Endothelial cell of hepatic sinusoid (primary cell): Measurements from ENCODE around the gene TMOD2.

ENCODE experiments used
- in situ Hi-C: cut with HindIII; loops from 2 replicates; pipeline ENCODE4 v1.10.0; 2017; ENCODE audit warnings: low sequenced_read_pairs

Gene TMOD2

DNA sequence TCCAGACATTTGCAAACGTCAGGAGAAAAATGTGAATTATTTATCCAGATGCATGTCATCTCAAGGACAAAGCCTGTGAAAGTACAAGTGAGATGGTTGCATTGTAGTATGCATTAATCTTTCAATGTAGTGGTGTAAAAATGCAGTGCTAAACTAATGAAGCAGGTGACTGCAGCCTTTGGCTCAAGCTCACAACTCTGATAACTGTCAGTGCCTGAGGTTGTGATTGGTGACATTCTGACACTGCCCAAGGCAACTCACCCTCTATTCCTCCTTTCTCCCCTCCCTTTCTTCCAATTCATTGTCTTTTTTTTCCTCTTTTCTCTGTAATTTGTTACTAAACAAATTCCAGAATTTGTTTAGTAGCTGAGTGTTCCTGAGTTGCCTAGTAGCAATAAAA, 58.1 kb downstream of the TMOD2 start:
- in situ Hi-C loops = no loop called here

DNA sequence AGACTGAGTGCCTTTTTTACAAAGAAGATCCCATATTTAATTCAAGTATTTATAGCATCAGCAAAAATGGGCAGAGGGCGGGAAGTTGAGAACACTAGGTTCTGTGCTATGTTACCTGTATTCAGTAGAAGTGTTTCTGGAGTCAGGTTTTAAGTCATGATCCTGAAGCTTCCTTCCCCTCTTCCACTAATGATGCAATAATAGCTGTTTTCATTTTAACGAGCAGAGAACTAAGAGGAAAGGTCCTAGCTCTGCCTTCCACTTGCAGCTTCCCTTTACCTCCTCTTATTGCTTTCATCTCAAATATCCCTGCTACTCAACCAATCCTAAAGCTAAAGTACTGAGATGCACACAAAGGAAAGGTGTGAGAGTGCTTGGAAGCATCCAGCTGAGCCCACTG, 61.2 kb downstream of the TMOD2 start:
- in situ Hi-C loops = no loop called here

DNA sequence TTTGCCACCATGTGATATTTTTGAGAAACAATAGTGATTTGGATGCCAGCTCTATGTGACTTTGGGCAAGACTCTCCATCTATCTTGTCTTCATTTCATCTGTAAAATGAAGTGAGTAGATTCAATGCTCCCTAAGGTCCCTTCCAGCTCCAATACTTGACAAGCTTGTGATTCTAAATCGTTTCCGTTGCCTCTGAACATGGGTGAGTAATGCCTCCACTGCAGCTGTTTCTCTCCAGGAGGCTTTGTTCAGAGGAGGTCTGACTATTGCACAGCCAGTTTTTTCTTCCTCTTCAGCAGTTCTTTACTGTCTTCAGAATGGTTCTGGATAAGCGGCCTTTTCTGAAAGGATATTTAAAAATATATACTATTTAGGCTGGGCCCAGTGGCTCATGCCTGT, 63.2 kb downstream of the TMOD2 start:
- in situ Hi-C loops = no loop called here

DNA sequence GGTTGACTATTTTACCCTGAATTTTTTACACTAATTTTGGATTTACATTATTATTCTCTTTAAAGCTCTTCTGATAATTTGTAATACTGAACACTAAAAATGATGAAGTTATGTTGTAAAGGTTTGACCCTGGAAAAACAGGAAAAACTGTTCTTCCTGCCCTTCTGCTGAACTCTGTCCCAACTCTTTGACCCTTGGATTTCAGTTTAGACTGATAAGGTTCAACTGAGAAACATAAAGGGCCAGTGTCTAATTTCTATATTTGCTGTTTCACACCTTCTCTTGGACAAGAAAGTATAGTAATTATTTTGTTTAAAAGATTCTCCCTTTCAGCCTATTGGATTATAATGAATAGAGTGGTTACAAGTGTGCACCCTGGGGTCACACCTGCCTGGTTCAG, 65.2 kb downstream of the TMOD2 start:
- in situ Hi-C loops = no loop called here

DNA sequence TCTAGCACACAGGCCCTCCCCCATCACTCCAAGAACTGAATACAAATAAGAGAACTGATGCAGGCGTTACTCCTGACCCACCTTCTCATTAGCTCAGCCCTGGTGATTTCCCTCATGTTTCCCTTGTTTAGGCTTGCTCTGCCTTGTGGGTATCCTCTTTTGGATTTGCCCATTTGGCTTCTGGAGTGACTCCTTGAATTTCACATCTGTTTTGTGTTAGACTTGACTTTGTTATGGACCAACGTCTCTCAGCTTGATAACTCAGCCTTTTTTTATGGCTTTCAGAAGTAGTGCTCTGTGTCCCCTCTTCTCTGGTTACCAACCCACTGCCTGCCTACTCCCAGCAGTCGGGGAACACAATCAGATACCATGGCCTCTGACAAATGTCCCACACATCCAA, 66.8 kb downstream of the TMOD2 start:
- in situ Hi-C loops = no loop called here

DNA sequence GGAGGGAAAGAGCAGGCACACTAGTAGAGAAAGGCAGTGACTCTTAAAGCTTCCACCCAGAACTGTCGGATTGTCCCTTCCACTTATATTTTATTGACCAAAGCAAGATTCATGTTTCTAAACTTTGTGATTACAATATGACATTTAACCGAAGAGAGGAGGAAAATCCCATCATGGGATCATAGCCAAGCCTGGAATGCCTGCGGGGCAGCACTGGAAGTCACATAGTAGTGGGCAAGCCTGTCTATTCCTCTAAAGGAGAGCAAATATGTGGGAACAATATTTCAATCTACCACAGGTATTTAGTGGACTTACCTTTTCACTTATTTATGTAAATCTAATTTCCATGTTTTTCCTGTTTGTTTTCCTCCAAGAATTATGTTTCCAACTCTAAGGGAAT, 74.3 kb downstream of the TMOD2 start:
- in situ Hi-C loops = no loop called here

DNA sequence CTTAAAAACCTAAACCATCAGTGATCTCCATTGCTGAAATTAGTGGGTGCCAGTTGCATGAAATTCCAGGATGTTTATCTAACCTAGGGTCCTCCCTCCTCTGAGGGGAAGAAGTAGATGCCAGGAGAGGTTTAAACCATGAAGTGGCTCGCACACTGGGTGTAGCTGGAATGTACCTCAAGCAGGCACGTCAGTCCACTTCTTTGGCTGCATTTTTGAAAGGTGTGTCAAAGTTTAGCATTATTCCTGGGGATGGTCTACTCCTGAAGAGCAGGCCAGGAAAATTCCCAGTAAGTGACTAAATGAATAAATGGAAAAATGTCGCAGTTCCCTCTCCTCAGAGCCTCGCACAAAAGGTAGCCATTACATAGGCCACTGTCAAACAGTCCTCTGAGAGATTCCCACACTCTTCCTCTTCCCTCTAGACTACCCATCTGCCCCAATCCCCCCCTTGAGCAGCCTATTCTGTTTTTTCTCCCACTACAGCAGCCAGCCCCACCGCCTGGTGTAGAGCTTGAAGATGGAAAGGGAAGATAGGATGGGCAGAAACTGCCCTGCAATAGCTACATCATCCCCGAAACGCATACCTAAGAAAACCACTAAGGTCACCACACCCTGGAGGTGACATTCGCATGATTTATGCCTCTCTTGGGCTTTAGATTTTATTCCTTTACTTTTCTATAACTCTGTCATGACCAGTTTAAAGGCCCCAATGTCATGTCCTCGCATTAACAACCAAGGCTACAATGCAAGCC, 77.4 kb downstream of the TMOD2 start:
- in situ Hi-C loops = no loop called here

DNA sequence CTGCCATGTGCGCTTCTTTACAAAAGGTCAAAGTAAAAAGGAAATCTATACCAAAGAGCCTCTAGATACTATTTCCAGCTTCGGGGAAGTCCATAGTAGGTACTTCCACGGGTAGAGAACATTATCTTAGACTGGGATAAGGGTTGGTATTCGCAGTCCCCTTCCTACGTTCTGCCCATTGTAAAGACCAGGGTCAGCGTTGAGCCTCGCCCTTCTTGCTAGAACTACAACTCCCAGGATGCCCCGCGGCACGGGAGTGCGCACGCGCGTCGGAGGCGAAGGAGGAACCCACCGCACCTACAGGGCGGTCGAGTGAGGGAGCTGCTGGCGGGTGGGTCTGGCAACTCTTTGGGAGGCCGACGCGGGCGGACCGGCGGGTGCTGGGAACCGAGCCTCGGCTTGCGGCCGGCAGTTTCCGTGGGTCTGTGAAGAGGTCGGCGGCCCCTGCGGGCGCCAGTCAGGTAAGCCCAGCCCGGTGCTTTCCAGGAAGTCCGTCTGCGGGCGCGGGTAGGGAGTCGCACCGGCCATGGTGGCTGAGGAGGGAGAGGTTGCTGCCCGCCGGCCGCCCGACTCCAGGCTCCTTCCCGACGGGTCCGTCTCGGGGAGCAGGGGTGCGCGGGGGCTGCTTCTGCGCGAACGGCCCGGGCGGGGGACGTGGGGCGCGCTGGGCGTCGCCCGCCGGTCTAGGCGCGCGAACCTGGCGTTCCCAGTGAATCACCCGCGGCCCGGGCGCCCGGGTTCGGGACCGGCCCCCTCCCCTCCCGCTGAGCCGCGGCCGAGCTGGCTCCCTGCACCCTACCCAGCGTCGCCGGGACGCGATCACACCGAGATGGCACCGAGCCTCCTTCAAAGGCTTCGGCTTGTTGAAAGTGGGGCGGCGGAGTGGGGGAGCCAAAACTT, 78.2 kb downstream of the TMOD2 start, which contains the start of gene TMOD3:
TMOD3 (plus strand) TSS at position 278 of the 900 bp plus-strand sequence. CDS start 33,232 bp downstream, outside the sequence.
- in situ Hi-C loops = no loop called here

DNA sequence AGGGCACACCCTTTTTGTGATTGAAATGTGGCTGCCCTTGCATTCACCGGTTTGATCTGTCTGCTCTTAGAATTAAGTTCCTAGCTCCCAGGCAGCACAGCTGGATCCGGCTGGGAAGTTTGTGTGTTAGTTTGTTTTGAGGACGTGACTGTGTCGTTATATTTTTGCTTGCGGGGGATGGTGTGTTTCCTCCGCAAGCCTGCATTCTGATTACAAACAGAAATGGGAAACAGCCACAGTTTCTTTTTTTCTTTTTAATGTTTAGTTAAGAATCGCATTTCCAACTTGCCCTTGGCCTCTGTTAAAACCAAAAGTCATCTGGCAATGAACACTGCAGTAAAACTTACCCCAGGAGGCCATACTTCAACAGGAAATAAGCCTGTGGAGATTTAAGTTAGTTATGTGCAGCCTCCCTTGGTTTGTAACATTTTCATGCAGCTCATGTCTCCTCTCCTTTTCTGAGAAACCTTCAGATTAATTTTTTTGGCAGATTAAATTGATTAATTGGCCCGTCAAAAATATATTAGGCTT, 78.9 kb downstream of the TMOD2 start:
- in situ Hi-C loops = no loop called here

DNA sequence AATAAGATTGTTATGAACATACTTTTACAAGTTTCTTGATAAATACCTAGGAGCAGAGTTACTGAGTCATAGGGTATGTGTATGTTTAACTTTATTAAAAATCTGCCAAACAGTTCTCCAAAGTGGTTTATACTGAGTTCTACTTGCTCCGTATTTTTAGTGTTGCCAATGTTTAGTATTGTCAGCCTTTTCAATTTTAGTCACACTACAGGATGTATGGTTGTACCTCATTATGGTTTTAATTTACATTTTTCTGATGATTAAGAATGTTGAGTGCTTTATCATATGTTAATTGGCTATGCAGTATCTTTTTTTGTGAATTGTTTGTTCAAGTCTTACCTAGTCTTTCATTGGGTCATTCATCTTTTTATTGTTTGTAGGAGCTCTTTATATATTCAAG, 82.4 kb downstream of the TMOD2 start:
- in situ Hi-C loops = no loop called here

DNA sequence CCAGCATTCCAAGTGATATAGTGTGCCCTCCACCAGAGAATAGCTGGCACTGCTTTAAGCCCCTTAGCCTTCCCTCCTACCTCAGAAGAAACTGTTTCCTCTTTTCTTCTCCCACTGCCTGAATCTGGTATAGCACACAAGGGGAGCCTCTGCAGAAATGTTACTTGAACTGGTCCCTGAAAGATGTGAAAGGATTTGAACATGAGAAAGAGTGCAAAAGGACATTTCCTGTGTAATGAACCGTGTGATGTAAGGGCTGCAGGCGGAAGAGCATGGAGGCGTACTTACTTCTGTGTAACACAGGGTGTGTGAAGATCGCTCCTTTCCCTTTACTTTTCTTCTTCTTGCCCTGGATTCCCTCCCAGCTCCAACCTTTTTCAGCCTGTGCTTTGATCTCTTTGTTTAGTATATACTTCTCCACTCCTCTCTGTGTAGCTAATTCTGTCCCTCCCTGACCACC, 86.4 kb downstream of the TMOD2 start:
- in situ Hi-C loops = no loop called here

DNA sequence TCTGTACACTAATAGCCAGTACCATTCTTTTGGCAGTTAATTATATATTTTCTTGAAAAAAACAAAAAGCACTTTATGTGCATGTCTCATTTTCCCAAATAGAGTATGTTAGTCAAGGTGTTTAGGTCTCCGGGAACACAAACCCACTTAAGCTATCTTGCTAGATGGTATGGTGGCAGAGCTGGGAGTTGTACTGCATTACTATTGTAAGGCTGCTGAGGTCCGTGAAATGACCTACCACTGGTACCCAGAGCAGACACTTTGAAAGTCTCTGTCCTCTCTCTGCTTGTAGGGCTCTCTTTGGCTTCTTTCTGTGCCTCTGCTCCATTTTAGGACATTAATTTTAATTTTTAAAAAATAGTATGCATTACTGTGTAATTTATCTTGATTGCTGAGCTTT, 86.9 kb downstream of the TMOD2 start:
- in situ Hi-C loops = no loop called here

DNA sequence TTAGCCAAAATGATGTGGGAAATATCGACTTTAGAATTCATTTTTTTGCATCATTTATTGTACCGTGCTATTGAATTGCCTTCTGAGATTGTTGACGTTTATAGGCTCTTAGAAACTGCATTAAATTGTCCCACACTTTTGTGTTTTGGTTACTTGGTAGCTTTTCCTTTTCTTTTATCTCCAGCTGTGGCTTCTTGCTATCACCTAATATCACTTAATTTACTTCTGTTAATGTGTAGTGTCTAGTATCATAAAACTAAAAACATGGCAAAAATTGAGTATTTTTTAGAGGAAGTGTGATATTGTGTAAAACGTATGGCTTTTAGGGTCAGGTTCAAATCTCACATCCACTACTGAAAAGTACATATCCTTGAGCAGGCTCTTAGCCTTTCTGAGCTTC, 89.3 kb downstream of the TMOD2 start:
- in situ Hi-C loops = no loop called here

DNA sequence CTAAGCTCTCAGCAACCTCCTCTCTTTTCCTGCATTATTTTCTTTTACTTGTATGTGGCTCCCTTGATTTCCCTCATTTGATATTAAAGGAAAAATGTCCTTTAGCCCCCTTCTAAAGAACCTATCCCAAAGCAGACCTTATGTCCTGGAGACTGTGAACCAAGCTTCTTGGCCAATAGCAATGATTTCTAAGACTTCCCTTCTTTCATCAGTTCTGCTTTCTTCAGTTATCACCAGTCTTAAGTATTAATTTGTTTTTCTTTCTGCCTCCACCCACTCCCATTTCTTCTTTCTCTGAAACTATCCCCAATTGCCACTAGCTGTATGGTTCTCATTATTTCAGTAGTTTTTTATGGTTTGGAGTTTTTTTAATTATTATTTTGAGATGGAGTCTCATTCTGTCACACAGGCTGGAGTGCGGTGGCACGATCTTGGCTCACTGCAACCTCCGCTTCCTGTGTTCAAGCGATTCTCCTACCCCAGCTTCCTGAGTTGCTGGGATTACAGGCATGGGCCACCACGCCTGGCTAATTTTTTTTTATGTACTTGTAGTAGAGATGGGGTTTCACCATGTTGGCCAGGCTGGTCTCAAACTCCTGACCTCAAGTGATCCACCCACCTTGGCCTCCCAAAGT, 90.1 kb downstream of the TMOD2 start:
- in situ Hi-C loops = no loop called here

DNA sequence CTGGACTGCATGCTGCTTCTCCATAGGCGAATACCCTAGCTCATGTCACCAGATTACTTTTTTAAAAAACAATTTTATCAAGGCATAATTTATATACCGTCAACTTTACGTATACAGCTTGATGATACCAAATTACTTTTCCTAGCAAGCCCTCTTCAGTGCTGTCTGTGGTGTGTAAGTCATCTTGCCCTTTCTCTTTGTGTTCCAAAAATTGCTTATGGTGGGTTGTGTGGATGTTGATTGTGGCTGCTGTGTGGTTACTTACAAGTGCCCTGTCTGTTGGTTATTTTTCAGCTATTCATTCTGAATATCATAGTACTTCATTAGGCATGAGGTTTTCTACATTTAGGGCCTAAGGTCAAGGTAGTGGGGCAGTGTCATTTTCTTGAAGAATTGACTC, 90.9 kb downstream of the TMOD2 start:
- in situ Hi-C loops = no loop called here

DNA sequence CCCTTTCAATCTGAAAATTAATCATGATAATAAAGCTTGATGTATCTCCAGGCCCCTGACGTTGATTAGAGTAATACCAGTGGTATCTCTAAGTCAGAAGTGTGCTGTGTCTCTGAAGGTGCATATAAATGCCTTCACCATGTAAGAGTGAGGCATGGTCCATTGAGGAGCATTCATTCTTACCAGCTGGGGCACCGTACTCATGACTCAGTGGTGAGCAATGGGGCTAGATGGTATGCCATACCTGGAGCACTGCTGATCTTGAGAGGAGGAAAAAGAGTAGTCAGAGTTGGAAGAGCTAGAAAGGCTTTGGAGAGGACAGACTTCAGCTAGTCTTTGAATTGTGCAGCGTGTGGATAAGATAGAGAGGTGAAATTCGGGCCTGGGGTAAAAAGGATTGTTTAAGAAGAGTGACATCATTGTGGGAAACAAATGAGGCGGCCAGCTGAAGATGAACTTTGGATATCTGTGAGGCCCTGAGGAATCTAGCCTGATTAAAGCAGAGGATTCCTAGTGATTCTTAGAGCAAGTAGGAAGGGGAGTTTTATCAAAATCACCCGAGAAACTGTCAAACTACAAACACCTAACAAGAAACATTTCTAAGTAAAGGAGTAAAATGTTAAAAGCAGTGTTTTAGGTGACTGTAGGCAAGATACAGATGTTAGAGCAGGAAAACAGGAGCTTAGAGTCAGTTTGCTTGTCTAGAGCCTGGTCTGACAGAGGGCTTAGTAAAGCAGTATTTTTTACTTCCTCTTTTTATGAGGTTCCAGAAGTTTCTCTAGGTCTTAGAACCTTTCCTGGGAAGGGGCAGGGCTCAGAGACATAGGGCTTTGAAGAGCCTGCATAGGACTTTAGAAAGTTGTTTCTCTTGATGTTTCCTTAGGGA, 91.7 kb downstream of the TMOD2 start:
- in situ Hi-C loops = no loop called here

DNA sequence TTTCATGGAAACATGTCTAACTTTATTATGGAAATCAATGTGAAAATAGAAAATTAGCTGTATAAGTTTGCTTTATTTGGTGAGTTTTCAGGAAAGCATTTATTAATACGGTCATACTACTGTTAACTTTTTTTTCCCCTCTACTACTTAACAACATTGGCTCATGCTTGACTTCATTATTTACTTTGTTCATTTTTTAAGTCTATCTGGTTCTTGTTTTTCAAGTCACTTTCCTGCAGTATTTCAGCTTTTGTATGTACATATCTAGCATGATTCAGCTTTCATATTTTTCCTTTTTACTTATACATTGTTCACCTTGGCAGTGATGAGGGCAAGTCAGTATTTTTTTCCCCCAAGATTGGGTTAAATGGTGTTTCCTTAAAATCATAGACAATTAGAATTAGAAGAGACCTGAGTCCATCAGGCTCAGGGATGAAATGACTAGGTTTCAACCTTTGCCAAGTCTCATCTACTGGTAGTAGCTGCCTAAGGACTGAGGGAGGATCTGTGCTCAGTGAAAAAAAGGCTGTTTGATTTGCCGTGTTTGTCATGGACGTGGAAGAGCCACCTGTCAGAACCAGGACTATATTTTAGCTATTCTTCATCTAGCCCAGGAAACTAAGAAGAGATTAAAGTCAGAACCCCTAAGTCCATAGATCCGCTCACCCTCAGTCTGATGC, 93.5 kb downstream of the TMOD2 start:
- in situ Hi-C loops = no loop called here

DNA sequence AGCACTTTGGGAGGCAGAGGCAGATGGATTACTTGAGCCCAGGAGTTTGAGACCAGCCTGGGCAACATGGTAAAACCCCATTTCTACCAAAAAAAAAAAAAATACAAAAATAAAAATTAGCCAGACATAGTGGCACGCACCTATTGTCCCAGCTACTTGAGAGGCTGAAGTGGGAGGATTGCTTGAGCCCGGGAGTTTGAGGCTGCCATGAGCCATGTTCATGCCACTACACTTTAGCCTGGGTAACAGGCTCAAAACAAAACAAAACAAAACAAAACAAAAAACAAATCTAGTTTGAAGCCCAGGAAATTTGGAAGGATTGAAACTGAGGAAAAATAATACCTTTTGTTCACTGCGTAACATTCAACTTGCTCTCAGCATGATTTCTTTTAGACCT, 94.7 kb downstream of the TMOD2 start:
- in situ Hi-C loops = no loop called here

DNA sequence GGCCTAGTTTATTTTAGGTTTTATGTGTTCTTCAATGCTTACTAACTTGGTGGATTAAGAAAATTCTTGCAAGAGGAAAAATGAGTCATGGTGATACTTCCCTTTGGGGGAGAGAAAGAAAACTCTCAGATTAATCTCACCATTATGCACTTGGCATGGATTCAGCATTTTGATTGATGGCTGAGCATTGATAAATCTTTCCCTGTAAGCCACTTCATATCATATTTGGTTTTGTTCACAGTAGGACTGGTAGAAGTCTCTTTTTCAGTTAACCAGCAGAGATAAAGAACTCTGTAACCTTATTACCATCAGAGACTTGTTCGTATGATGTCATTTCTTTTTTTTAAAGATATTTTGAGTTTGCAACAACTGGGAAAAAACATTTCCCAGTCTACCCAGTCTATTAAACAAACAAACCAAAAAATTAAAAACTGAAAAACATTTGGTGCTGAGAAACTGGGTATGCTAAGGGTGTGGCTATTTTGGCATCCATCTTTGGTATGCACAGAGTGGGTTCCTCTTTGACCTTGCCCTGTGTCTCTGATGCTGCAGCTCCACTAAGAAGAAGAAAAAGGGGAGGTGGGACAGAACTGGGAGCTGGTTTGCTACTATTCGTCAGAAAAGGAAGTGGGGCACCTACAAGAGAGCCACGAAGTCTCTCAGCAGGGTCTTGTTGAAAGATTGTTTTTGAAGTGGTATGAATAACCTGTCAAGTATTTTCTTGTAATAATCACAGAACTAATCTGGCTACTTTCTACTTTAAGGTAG, 95.2 kb downstream of the TMOD2 start:
- in situ Hi-C loops = no loop called here
